Calu3 (cell line): ENCODE measurements around the gene CRB1. TPM values are rescaled to one million over a fixed set of nuclear protein-coding genes. Genes with fewer than 3 reads are reported as not detected.

Experiments used
- BruUV-seq: library from RNA; stranded (reverse); fragments of 400-500 nt; replicated peaks from 2 replicates; lab custom pipeline; 2021; lab: Mats Ljungman, UMichigan
- CTCF ChIA-PET: fragments of 300-600 bp; sonication (Branson Sonifier 250); formaldehyde crosslinking; loops from one replicate; lab custom pipeline; 2022; ENCODE audit warnings: antibody characterized with exemption; lab: Charles Lee
- DNase-seq: peaks from one replicate; pipeline ENCODE4 v3.0.0; 2022
- H3K27ac Mint-ChIP-seq: one replicate; pipeline ENCODE4 v1.8.0; 2022; ENCODE audit warnings: mixed read lengths; ENCODE audit not compliant: unreplicated experiment
- H3K27me3 Mint-ChIP-seq: one replicate; pipeline ENCODE4 v1.8.0; 2022; ENCODE audit warnings: mixed read lengths; ENCODE audit not compliant: unreplicated experiment
- H3K36me3 Mint-ChIP-seq: one replicate; pipeline ENCODE4 v1.8.0; 2022; ENCODE audit warnings: mild to moderate bottlenecking, moderate library complexity, mixed read lengths; ENCODE audit not compliant: insufficient read depth, unreplicated experiment
- H3K4me1 Mint-ChIP-seq: one replicate; pipeline ENCODE4 v1.8.0; 2022; ENCODE audit warnings: mild to moderate bottlenecking, low read depth, mixed read lengths; ENCODE audit not compliant: unreplicated experiment
- H3K4me3 Mint-ChIP-seq: one replicate; pipeline ENCODE4 v1.8.0; 2022; ENCODE audit warnings: mild to moderate bottlenecking, low read depth, moderate library complexity, mixed read lengths; ENCODE audit not compliant: unreplicated experiment
- H3K9me3 Mint-ChIP-seq: one replicate; pipeline ENCODE4 v1.8.0; 2022; ENCODE audit warnings: low read depth, mixed read lengths; ENCODE audit not compliant: unreplicated experiment
- intact Hi-C: fragments of 100-400 bp; cut with micrococcal nuclease; formaldehyde crosslinking; loops from one replicate; pipeline ENCODE4 v1.10.0; 2022; ENCODE audit not compliant: unreplicated experiment
- total RNA-seq: library from RNA; stranded (reverse); gene quantifications from 2 replicates; pipeline ENCODE4 v1.2.3, GENCODE V29; 2022
- TF ChIP-seq, protein P1 (sequence below): fragments of 200-600 bp; IDR thresholded peaks from one replicate; pipeline ENCODE4 v1.8.0; 2022; ENCODE audit warnings: antibody characterized with exemption; ENCODE audit not compliant: unreplicated experiment

CRB1 gene
- total RNA-seq, 1 experiment from 2014 or later = not detected

DNA sequence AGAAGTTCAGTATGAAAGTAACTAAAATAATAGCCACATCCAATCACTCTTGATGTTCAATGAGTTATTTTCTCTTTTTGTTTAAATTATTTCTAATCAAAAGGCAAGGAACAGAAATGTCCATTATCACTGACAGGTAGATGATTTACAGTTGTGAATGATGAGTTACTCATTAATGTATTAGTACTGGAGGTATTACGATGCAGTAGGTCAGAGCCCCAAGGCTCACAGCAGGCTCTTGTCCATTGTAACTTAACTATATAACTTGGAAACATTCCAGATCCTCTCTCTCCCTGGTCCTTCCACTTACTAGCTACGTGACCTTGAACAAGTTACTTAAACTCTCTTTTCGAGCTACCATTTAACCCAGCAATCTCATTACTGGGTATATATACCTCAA is 39.5 kb downstream of the CRB1 start:
- CTCF ChIA-PET = interaction anchor here (1.0 kb wide), 1 partner anchor 28 kb away, joined by 3 read pairs; no protein-coding TSS in a partner anchor
- DNase-seq = peak; percentile 28
- no peaks in the 10 kb centered on the region for H3K27me3 Mint-ChIP-seq
- TF ChIP-seq, protein P1, sequence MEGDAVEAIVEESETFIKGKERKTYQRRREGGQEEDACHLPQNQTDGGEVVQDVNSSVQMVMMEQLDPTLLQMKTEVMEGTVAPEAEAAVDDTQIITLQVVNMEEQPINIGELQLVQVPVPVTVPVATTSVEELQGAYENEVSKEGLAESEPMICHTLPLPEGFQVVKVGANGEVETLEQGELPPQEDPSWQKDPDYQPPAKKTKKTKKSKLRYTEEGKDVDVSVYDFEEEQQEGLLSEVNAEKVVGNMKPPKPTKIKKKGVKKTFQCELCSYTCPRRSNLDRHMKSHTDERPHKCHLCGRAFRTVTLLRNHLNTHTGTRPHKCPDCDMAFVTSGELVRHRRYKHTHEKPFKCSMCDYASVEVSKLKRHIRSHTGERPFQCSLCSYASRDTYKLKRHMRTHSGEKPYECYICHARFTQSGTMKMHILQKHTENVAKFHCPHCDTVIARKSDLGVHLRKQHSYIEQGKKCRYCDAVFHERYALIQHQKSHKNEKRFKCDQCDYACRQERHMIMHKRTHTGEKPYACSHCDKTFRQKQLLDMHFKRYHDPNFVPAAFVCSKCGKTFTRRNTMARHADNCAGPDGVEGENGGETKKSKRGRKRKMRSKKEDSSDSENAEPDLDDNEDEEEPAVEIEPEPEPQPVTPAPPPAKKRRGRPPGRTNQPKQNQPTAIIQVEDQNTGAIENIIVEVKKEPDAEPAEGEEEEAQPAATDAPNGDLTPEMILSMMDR = no peak
- no peak overlapping the region for H3K4me3 Mint-ChIP-seq
- H3K4me1 Mint-ChIP-seq = peaks cover 26% of the 10 kb centered on the region
- BruUV-seq = no TSS peak
- H3K27ac Mint-ChIP-seq = peak overlapping the region; percentile 55
- H3K36me3 Mint-ChIP-seq = no peaks in the 10 kb centered on the region
- intact Hi-C loops = no loop called here
- no peaks in the 10 kb centered on the region for H3K9me3 Mint-ChIP-seq

DNA sequence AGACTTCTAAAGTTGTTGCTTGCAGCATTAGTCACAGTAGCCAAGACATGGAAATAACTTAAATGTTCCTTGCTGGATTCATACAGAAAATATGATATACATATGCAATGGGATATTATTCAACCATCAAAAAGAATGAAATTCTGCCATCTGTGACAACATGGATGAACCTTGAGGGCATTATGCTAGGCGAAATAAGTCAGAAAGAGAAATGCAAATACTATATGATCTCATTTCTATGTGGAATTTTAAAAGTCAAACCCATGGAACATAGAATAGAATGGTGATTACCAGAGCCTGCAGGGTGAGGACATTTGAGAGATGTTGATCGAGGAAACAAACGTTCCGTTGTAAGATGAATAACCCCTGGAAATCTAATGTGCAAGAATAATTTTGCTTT is 43.0 kb downstream of the CRB1 start:
- DNase-seq = no peak
- H3K27ac Mint-ChIP-seq = no peak overlapping the region
- no peaks in the 10 kb centered on the region for H3K36me3 Mint-ChIP-seq
- no peak overlapping the region for H3K4me3 Mint-ChIP-seq
- no peaks in the 10 kb centered on the region for H3K9me3 Mint-ChIP-seq
- H3K27me3 Mint-ChIP-seq = no peaks in the 10 kb centered on the region
- TF ChIP-seq, protein P1 = no peak
- intact Hi-C loops = loop anchor here (5.0 kb wide), 1 partner anchor 44 kb away; the partner anchor contains the start of gene CRB1
- BruUV-seq = no TSS peak
- H3K4me1 Mint-ChIP-seq = peaks cover 41% of the 10 kb centered on the region
- CTCF ChIA-PET = no interaction called here

DNA sequence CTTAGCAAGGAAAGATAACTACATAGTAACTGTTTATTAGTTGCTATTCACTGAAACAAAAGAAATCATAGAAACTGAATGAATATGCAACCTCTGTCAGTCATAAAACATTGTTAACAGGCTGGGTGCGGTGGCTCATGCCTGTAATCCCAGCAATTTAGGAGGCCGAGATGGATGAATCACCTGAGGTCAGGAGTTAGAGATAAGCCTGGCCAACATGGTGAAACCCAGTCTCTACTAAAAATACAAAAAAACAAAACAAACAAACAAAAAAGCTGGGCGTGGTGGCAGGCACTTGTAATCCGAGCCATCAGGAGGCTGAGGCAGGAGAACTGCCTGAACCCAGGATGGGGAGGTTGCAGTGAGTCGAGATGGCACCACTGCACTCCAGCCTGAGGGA is 44.1 kb downstream of the CRB1 start:
- Mint-ChIP-seq H3K4me3 (no peak overlapping the region), H3K27me3 (no peaks in the 10 kb centered on the region), H3K36me3 (no peaks in the 10 kb centered on the region), H3K27ac (no peak overlapping the region), H3K9me3 (no peaks in the 10 kb centered on the region), H3K4me1 (peaks cover 31% of the 10 kb centered on the region)
- intact Hi-C loops = loop anchor here (5.0 kb wide), 1 partner anchor 45 kb away; the partner anchor contains the start of gene CRB1
- BruUV-seq = no TSS peak
- CTCF ChIA-PET = no interaction called here
- peak; percentile 45 for DNase-seq
- TF ChIP-seq, protein P1 = no peak

DNA sequence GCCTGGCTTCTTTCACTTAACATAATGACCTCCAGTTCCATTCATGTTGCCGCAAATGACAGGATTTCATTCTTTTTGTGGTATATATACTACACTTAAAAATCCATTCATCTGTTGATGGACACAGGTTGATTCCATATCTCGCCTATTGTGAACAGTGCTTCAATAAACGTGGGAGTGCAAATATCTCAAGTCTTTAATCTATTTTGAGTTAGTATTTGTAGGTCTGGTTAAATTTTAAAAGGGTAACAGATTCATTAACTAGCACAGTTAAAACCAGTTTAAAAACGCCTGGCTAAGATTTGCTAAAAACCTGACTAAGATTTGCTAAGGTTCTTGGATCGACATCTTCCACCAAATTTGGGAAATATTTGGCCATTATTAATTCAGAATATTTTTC is 45.7 kb downstream of the CRB1 start:
- DNase-seq = no peak
- H3K27ac Mint-ChIP-seq = peak overlapping the region; percentile 12
- TF ChIP-seq, protein P1 = no peak
- H3K36me3 Mint-ChIP-seq = no peaks in the 10 kb centered on the region
- H3K9me3 Mint-ChIP-seq = no peaks in the 10 kb centered on the region
- no peaks in the 10 kb centered on the region for H3K27me3 Mint-ChIP-seq
- CTCF ChIA-PET = interaction anchor here (1.8 kb wide), 1 partner anchor 90 kb away, joined by 12 read pairs; no protein-coding TSS in a partner anchor
- H3K4me1 Mint-ChIP-seq = peaks cover 22% of the 10 kb centered on the region
- intact Hi-C loops = loop anchor here (1.0 to 5.0 kb wide), 3 partner anchors 46 to 133 kb away; partner anchors contain the start of gene CRB1
- H3K4me3 Mint-ChIP-seq = peak overlapping the region; percentile 8
- no TSS peak for BruUV-seq
